GM19455 (cell line): ENCODE results near the gene MMP17.

ENCODE experiments used
- ATAC-seq: cut with Tn5 transposase; IDR thresholded peaks from one replicate; pipeline ENCODE4 v1.9.1; 2021; ENCODE audit not compliant: unreplicated experiment

Gene MMP17

DNA sequence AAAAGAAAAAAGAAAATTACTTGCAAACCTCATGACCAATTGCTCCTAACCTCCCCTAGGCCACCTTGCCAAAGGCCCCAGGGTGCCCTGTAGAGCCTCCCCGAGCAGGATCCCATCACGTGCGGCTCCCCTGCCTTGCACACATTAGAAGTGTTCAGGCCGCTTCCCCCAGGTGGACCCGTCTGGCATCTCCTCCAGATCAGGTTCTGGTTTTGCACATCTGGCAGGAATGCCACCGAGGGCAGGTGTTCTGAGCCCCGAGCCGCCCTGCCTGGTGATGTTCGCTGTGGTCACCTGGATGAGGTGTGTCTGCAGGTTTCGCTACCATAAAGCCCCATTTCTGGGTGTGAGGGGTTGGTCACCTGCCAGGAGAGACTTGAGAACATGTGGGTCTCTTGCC is 19.3 kb downstream of the MMP17 start:
- ATAC-seq, result no peak

DNA sequence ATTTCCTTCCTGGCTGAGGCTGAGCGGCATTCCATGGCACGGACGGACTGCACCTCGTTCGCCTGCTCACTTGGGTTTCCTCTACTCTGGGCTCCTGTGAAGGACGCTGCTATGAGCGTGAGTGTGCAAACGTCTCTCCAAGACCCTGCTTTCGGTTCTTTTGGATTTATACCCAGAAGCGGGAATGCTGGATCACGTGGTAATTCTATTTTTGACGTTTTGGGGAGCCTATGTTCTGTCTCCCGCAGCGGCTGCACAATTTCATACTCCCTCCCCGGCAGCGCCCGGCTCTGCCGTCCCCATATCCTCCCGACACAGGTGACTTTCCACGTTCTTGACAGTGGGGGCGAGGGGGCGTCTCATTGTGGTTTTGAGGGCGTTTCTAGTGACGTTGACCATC is 20.6 kb downstream of the MMP17 start:
- no peak for ATAC-seq

DNA sequence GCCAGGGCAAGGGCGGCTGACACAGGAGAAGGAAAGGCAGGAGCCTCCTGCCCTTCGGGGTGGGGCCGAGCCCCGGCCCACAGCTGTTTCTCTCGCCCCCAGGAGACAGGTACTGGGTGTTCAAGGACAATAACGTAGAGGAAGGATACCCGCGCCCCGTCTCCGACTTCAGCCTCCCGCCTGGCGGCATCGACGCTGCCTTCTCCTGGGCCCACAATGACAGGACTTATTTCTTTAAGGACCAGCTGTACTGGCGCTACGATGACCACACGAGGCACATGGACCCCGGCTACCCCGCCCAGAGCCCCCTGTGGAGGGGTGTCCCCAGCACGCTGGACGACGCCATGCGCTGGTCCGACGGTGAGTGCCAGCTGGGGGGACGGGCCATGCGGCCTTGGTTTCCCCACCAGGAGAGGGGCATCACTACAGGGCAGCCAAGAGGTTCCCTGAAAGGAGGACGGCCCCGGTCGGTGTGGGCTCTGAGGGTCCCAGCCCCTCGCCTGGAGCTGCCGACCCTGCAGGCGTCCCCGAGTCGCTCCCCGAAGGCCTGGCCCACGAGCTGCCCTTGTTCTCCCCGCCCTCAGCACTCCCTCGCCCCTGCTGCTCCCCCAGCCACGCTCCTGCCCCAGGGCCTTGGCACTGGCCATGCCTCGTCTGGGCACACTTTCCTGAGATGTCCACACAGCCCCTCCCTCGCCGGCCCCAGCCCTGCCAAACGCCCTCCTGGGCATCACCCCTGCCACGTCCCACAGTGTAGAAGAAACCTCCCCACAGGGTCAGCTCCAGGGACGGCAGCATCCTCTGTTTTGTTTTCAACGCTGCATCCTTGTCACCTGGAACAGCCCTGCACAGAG is 21.7 kb downstream of the MMP17 start:
- no peak for ATAC-seq

DNA sequence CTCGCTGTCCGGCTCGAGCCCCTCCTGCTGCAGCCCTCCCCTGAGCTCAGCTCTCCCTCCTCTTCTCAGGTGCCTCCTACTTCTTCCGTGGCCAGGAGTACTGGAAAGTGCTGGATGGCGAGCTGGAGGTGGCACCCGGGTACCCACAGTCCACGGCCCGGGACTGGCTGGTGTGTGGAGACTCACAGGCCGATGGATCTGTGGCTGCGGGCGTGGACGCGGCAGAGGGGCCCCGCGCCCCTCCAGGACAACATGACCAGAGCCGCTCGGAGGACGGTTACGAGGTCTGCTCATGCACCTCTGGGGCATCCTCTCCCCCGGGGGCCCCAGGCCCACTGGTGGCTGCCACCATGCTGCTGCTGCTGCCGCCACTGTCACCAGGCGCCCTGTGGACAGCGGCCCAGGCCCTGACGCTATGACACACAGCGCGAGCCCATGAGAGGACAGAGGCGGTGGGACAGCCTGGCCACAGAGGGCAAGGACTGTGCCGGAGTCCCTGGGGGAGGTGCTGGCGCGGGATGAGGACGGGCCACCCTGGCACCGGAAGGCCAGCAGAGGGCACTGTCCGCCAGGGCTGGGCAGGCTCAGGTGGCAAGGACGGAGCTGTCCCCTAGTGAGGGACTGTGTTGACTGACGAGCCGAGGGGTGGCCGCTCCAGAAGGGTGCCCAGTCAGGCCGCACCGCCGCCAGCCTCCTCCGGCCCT is 22.8 kb downstream of the MMP17 start:
- ATAC-seq, result no peak

DNA sequence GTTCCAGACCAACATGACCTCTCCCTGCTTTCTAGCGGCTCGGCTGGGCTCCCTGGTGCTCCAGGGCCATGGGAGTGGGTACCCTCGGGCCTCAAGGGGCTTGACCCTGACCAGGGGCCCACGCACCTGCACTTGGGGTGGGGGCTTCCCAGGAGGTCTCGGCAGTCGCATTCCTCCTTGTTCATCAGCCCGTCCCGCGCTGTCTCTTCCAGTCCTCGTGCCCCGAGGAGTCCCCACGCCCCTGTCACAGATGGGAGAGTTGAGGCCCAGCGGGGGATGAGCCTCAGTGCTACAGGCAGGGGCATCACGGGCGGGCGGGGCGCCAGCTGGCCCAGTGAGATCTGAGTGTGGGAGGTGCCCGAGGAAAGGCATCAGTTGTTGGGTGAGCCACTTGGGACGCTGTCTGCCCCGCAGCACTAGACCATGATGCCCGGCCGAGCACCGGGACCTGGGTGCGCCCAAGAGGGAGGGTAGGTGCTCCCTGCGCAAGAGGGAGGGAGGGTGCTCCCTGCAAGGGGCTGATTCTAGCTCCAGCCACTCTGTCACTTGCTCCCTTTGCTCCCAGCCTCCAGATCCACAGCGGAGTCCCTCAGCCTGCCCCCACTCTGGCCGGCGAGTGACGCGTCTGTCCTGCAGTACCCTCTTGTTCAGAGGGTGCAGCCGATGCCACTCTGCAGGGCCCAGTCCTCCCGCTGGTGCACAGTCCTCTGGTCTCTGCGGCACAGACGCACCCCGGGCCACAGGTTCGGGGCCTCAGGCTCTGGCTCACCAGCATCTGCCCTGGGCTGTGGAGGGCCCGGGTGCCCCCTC is 23.8 kb downstream of the MMP17 start:
- ATAC-seq, result no peak

DNA sequence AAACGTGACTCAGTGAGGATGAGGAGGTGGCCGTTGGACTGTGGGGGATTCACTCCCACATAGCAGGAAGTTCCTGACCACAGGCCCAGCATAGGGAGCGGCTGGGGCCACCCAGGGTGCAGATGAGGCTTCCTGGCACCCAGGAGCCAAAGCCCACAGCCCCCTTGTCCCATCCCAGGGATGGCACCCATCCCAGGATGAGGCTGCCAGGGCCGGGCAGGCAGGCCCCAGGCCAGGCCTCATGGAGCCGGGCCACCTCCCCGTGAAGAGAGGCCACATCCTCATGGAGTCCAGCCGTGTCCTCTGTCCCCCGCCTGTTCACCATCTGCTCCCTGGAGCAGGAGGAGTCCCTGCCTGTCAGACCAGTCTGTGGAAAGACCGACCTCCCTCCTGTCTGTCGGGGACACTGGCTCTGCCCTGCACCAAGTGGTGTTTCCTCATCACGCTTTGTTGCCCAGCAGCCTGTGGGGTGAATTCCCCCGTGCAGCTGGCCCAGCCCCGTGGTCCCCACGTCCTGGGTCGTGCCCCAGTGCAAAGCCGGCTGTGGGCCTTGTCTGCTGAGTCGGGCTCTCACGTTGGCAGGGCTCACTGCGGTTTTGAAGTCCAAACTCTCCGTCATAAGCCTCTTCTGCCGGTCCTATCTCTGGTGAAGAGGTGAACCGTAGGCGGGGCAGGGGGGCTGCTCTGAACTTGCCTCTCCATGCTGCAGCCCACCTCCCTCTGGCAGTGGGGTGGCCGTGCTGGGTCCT is 24.5 kb downstream of the MMP17 start:
- ATAC-seq, result no peak

DNA sequence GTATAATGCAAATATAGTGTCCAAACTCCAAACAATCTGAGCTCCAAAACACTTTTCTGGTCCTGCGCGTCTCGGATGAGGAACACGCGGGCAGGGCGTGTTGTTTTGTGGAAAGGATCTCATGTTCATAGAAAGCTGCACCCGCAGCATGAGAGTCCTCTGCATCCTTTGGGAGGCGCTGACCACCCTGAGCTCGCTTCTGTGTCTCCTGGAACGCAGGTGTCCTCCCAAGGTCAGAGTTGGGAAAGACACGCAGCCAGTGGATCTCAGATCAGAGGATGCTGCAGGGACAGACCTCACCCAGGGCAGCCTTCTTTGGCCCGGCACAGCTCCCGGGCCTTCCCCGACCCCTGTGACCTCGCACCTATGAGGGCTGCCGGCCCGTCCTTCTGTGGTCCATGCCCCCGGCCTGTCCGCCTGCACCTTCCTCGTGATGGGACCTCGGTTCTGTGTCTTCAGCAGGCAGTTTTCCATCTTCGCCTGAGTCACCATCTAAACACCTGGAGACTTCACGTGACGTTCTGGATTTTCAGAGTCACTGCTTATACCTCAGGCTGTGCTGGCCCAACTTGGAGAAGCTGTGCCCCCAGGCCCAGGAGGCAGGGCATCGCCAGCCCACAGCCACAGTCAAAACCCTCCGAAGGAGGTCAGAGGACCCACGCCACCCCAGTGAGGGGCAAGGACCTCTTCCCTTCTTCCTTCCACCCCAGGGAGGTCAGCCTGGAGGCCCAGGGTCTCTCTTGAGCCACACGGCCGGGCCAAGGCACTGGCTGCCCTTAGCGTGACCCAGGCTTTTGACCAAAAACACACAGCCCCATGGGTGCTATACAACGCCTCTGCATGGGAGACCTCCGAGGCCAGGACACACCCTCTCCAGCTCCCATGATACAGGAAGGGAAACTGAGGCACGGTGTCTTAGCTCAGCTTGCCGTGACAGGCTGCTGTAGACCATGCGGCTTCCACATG is 25.9 kb downstream of the MMP17 start:
- ATAC-seq, result no peak

DNA sequence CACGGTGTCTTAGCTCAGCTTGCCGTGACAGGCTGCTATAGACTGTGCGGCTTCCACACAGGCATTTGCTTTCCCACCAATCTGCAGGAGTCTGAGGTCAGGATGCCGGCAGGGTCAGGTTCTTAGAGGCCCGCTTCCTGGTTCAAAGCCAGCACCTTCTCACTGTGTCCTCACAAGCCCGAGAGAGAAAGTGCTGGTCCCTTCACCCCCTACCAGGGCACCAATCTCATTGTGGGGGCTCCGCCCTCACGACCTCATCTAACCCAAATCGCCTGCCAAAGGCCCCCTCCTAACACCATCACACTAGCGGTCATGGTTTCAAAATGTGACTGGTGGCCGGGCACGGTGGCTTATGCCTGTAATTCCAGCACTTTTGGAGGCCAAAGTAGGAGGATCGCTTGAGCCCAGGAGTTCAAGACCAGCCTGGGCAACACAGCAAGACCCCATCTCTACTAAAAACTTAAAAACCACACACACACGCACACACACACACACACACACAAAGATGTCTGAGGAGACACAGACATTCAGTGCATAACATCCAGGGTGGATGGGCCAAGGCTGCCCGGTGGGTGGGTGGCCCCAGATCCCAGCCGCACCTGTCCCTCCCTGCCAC is 26.8 kb downstream of the MMP17 start:
- ATAC-seq, result no peak

DNA sequence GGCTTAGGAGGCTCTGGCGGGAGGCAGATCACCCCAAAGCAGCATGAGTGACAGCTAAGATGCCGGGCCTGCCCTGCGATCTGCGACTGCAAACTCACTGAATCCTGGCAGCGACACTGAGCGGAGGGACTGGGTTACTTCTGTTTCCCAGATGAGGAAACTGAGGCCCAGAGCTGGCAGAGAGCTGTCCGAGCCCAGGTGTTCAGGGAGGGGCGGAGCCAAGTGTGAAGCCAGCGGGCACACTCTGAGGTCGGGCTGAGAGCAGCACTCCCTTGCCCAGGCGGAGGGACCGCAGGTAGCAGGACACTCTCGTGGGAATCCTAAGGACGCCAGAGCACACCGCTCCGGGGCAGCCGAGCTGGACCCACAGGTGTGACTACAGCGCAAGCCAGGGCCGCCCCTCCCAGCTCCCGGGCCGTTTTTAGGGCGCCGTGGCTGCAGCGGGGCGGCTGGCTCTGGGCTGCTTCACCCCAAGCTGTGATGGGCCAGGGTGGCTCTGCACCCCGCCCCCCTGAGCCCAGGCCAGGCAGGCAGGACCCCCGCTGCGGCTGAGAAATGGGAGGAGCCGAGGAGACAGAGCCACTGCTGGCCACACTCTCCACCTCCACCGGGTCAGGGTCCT is 27.4 kb downstream of the MMP17 start:
- no peak for ATAC-seq

DNA sequence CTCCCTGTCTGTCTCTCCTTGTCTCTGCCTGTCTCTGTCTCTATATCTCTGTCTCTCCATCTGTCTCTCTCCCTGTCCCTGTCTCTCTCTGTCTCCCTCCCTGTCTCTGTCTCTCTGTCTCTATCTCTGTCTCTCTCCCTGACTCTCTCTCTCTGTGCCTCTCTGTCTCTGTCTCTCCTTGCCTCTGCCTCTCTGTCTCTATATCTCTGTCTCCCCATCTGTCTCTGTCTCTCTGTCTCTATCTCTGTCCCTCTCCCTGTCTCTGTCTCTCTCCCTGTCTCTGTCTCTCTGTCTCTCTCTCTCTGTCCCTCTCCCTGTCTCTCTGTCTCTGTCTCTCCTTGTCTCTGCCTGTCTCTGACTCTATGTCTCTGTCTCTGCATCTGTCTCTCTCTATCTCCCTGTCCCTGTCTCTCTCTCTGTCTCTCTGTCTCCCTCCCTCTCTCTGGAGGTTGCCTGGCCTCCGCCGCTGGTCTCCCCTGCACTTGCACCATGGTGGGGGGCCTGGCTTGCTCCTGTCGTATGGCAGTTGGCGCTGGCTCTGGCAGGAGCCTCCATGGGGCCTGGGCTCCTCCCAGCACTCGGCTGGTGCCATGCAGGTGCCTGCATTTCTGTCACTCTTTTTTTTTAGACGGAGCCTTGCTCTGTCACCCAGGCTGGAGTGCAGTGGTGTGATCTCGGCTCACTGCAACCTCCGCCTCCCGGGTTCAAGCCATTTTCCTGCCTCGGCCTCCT is 28.3 kb downstream of the MMP17 start:
- no peak for ATAC-seq

DNA sequence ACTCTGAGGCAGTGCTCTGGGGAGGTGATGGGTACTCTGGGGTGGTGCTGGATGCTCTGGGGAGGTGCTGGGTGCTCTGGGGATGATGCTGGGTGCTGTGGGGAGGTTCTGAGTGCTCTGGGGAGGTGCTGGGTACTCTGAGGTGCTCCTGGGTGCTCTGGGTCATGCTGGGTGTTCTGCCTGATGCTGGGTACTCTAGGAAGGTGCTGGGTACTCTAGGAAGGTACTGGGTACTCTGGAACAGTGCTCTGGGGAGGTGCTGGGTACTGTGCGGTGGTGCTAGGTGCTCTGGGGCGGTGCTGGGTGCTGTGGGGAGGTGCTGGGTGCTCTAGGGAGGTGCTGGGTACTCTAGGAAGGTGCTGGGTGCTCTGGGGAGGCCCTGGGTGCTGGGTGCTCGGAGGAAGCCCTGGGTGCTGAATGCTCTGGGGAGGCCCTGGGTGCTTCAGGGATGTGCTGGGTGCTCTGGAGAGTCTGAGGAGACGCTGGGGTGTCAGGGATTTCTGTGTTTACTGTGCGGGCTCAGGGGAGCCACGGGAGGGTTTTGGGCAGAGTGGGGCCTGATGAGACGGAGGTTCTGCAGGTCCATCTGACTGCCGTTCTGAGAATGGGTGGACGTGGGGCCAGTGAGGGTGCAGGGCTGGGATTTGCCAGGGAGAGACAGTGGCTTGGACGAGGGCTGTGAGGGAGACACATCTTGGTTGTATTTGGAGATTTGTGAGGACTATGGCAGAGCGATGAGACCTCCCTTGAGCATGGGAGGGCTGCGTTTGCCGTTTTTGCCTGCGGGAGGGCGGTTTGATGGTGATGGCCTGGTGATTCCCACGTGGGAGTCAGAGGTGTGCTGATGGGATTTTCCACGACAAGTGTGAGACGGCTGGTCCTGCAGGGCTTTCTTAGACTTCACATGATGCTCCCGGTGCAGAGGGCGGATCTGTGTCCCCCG is 30.0 kb downstream of the MMP17 start:
- no peak for ATAC-seq

DNA sequence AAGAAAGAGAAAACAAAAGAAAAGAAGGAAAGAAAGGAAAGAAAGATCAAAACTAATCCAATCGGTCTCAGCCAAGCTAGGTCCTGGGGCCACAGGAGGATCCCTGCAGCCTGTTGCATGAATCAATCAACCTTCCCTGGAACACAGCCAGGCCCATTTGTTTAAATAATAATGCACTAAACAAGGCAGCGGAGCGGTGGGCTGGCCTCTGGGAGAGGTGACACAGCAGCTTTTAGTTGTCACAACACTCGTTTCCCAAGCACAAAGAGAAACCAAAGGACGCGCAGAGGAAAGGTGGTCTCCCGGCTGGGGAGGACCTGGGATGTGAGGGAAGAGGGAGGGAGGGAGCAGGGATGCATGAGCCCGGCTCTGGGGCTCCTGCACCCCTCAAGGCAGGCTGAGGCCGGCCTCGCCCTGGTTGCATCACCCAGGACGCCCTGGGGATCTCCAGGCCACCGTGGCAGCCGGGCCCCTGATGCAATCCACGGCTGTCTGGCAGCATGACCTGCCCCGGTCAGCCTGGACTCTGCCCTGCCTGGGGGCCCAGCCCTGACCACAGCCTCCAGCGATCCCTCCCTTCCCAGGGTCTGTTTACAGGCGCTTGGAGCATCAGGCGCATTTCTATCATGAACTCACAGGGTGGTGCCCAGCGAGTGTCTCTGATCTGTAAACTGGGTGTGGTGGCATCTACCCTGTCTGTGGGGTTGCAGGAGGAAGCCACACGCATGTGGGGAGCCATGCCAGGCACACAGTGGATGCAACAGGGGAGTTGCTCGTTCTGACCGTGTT is 32.5 kb downstream of the MMP17 start:
- ATAC-seq, result no peak

DNA sequence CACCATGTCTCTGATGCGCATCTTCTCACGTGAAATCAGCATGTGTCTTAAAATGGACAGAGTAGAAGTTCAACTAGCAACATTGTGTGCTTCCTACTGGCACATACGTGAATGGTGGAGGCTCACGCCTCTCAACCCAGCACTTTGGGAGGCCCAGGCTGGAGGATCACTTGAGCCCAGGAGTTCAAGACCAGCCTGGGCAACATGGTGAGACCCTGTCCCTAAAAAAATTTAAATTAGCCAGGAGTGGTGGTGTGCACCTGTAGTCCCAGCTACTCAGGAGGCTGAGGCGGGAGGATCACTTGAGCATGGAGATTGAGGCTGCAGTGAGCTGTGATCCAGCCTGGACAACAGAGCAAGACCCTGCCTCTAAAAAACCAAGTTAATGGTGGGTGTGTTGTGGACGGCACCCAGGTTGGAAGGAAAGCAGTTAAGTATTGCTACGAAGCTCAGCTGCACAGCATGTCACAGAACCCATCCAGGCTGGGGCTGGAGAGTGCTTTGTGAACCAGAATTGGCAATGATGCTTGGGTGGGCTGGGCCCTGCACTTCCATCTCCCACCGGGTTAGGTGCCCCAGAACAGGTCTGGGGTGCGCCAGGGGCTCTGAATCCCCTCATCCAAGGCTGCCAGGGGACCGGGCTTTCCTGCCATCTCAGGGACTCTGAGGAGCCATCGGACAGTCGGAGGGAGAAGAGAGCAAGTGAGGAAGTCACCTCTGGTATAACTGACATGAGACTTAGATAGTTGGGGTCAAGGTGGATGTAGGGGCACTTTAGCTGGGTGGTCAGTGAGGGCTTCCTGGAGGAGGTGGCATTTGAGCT is 33.3 kb downstream of the MMP17 start:
- no peak for ATAC-seq

DNA sequence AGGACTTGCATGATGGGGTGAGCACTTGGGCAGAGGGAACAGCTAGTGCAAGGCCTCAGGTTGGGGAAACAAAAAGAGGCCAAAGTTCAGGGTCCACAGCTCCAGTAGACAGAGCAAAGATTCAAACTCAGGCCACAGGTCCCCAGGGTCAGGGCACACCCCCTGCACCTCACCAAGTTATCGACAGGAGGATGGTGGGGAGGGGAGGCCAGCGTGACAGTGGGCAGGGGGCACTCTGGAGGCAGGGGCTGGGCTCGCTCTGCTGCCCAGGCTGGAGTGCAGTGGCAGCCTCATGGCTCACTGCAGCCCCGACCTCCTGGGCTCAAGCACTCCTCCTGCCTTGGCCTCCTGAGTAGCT is 33.9 kb downstream of the MMP17 start:
- ATAC-seq, result no peak

DNA sequence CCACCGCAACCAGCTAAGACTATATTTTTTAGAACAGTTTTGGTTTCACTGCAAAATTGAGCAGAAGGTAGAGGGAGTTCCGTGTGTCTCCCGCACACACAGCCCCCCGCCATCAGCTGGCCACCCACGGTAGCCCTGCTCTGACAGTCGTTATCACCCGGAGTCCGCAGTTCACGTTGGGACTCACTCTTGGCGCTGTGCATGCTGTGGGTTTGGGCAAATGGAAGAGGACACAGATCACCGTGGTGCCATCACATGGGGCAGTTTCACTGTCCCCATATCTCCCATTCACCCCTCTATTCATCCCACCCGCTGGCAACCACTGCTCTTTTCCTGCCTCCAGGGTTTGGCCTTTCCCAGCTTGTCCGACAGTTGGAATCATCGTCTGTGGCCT is 34.4 kb downstream of the MMP17 start:
- ATAC-seq, result no peak
